ENCODE measurements around the gene TCEA2. TPM values are rescaled to one million over a fixed set of nuclear protein-coding genes. Genes with fewer than 3 reads are reported as not detected.

TCEA2 gene
- total RNA-seq, 1 donor from 2014 or later, result 123 TPM

- Mint-ChIP-seq H3K4me1 (ENCODE audit: unreplicated experiment) (peaks cover 46% of the 10 kb centered on the region), H3K27ac (ENCODE audit: unreplicated experiment) (peak overlapping the region; percentile 81), H3K27me3 (ENCODE audit: unreplicated experiment) (peaks cover 13% of the 10 kb centered on the region), H3K4me3 (ENCODE audit: unreplicated experiment) (peak overlapping the region; percentile 92), H3K9me3 (ENCODE audit: unreplicated experiment) (no peaks in the 10 kb centered on the region), H3K36me3 (ENCODE audit: low read depth, unreplicated experiment) (peaks cover 21% of the 10 kb centered on the region)
- peak; percentile 40 for DNase-seq (ENCODE audit: low spot score)
- TF ChIP-seq, protein P1, sequence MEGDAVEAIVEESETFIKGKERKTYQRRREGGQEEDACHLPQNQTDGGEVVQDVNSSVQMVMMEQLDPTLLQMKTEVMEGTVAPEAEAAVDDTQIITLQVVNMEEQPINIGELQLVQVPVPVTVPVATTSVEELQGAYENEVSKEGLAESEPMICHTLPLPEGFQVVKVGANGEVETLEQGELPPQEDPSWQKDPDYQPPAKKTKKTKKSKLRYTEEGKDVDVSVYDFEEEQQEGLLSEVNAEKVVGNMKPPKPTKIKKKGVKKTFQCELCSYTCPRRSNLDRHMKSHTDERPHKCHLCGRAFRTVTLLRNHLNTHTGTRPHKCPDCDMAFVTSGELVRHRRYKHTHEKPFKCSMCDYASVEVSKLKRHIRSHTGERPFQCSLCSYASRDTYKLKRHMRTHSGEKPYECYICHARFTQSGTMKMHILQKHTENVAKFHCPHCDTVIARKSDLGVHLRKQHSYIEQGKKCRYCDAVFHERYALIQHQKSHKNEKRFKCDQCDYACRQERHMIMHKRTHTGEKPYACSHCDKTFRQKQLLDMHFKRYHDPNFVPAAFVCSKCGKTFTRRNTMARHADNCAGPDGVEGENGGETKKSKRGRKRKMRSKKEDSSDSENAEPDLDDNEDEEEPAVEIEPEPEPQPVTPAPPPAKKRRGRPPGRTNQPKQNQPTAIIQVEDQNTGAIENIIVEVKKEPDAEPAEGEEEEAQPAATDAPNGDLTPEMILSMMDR (IDR thresholded peaks at IDR 0.05; ENCODE audit: unreplicated experiment), result no peak
Measured at GRCh38 chr20:64045346-64046011, 17.5 kb upstream of the TCEA2 start.

DNA sequence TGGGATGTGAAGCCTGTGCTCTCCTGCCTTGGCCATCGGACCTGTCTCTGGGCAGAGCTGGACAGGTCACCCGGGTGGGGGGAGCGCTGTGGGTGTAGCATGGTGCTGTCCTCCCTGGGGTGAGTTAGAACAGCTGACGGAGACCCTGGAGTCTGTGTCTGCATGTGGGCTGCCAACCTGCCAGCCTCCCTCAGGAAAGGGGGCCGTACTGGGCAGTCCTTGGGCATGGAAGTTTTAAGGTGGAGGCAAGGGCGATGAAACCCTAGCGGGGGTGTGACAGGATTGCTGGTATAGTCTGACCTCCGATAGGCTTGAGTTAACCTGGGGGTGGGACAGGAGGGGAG, 16.0 kb upstream of the TCEA2 start:
- Mint-ChIP-seq H3K27me3 (ENCODE audit: unreplicated experiment) (peaks cover 15% of the 10 kb centered on the region), H3K9me3 (ENCODE audit: unreplicated experiment) (no peaks in the 10 kb centered on the region), H3K27ac (ENCODE audit: unreplicated experiment) (no peak overlapping the region), H3K36me3 (ENCODE audit: low read depth, unreplicated experiment) (peaks cover 21% of the 10 kb centered on the region), H3K4me1 (ENCODE audit: unreplicated experiment) (peaks cover 44% of the 10 kb centered on the region), H3K4me3 (ENCODE audit: unreplicated experiment) (peak overlapping the region; percentile 92)
- TF ChIP-seq, protein P1 (IDR thresholded peaks at IDR 0.05; ENCODE audit: unreplicated experiment), result no peak
- no peak for DNase-seq (ENCODE audit: low spot score)

DNA sequence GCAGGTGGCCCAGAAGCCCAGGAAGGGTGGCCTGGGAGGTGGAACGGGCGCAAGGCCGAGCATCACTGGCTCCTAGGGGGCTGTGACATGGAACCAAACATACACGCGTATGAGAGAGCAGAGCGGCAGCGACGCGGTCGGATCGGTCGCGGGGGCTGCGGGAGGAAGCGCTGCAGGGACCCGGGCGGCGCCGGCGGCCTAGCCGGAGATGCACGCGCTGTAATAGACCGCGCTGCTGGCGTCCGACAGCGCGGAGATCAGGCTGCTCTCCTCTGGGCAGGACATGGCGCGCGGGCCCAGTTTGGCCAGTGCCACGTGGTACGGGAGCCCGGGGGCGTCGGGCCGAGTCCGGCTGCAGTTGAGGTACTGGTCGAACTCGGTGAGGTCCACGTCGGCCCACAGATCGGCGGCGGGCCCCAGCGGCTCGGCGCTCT, 15.0 kb upstream of the TCEA2 start:
- H3K4me1 Mint-ChIP-seq (ENCODE audit: unreplicated experiment), result peaks cover 49% of the 10 kb centered on the region
- H3K27me3 Mint-ChIP-seq (ENCODE audit: unreplicated experiment), result peaks cover 15% of the 10 kb centered on the region
- H3K27ac Mint-ChIP-seq (ENCODE audit: unreplicated experiment), result no peak overlapping the region
- H3K4me3 Mint-ChIP-seq (ENCODE audit: unreplicated experiment), result peak overlapping the region; percentile 92
- no peaks in the 10 kb centered on the region for H3K9me3 Mint-ChIP-seq (ENCODE audit: unreplicated experiment)
- DNase-seq (ENCODE audit: low spot score), result no peak
- TF ChIP-seq, protein P1 (IDR thresholded peaks at IDR 0.05; ENCODE audit: unreplicated experiment), result no peak
- peaks cover 21% of the 10 kb centered on the region for H3K36me3 Mint-ChIP-seq (ENCODE audit: low read depth, unreplicated experiment)

DNA sequence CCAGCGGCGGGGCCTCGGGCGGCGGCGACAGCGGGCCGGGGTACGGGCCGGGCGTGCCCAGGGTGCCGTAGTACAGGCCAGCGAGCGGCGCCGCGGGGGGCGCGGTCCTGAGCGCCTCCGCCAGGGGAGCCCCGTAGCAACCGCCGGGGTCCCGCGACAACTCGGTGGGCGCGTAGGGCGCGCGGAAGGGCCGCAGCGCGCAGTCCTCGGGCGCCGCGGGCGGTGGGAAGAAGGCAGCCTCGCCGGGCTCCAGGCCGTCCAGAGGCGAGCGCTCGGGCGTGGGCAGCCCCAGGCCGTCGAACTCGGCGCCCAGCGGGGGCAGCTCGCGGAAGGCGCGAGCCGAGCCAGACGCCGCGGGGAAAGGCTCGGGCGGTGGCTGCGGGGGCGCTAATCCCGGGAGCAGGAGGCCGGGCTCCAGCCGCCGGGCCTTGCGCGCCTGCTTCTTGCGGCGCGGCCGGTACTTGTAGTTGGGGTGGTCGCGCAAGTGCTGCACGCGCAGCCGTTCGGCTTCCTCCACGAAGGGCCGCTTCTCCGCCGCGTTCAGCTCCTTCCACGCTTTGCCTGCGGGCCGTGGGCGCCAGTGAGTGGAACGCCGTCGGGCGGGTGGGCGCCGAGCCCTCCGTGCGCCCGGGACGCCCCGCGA, 14.5 kb upstream of the TCEA2 start:
- H3K27me3 Mint-ChIP-seq (ENCODE audit: unreplicated experiment), result peaks cover 16% of the 10 kb centered on the region
- peaks cover 21% of the 10 kb centered on the region for H3K36me3 Mint-ChIP-seq (ENCODE audit: low read depth, unreplicated experiment)
- H3K4me3 Mint-ChIP-seq (ENCODE audit: unreplicated experiment), result no peak overlapping the region
- peaks cover 53% of the 10 kb centered on the region for H3K4me1 Mint-ChIP-seq (ENCODE audit: unreplicated experiment)
- no peaks in the 10 kb centered on the region for H3K9me3 Mint-ChIP-seq (ENCODE audit: unreplicated experiment)
- TF ChIP-seq, protein P1 (IDR thresholded peaks at IDR 0.05; ENCODE audit: unreplicated experiment), result no peak
- no peak for DNase-seq (ENCODE audit: low spot score)
- no peak overlapping the region for H3K27ac Mint-ChIP-seq (ENCODE audit: unreplicated experiment)
